GM21619 (cell line): ENCODE data around the gene CFAP45.

Experiments
- ATAC-seq: cut with Tn5 transposase; IDR thresholded peaks from one replicate; pipeline ENCODE4 v1.9.1; 2021; ENCODE audit not compliant: unreplicated experiment

The CFAP45 gene

GRCh38 chr1:159900086-159900680, at the start of gene CFAP45:
CFAP45 (minus strand) TSS chr1:159900165; CDS start chr1:159900098, 67 bp downstream.
- no peak for ATAC-seq

DNA sequence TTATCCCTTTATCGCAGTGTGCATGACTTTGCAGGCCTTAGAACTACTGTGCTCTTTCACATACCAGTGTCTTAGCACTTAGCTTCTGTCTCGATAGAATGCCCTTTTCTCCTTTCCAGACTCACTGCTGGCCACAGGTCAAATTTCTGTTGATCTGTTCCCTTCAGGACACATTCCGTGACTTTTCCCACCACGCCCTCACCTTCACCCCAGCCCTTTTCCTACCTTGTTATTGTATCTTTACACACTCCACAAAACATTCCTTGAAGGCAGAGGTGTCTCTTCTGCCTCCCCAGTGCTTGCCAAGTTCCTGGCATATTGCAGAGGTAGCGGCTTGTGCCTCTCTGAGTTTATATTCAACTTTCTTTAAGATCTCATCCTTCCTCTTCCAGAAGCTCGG, 49.2 kb upstream of the CFAP45 start:
- no peak for ATAC-seq

GRCh38 chr1:159947942-159948341, 48.0 kb upstream of the CFAP45 start:
- ATAC-seq, result no peak

- ATAC-seq, result no peak
Measured at GRCh38 chr1:159946242-159947187, 46.5 kb upstream of the CFAP45 start.

- no peak for ATAC-seq
Measured at GRCh38 chr1:159945483-159946241, 45.7 kb upstream of the CFAP45 start, which contains the start of gene IGSF9. IGSF9 (minus strand) TSS chr1:159945613; CDS start chr1:159943454, 2,159 bp downstream.

DNA sequence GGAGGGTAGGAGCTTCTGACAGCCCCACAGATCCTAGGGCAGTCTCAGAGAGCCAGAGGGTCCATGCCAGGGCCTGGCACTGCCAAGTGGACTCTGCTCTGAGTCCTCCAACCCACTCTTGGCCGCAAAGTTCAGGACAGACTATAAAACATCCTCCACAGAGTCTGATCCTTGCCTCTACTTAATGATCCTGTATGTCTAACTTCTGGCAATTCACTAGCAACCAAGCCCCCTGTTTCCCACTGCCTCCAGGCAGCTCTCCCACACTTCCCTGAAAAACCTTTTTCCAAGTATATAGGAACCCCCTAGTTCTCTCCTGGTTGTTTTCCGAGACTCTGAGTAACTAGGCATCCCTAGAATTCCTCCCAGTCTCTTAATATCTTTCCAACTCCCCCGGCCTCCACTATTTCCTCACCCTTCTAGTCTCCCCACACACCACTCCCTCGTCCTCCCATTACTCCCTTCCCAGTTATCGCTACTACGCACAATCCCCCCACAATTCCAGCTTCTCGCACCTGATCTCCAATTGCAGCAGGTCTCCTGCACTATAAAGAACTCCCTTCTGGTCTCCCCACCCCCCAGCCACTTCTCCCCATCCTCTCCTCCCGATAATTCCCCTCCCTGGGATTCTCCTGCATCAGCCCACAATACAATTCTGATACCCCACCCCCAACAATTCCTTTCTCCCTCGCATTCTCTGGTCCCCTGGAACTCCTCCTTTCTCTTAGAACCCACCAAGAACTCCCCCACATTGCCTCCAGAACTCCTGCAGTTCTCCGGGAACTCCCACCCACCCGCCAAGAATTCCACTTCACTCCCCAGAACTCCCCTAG, 44.9 kb upstream of the CFAP45 start:
- no peak for ATAC-seq

DNA sequence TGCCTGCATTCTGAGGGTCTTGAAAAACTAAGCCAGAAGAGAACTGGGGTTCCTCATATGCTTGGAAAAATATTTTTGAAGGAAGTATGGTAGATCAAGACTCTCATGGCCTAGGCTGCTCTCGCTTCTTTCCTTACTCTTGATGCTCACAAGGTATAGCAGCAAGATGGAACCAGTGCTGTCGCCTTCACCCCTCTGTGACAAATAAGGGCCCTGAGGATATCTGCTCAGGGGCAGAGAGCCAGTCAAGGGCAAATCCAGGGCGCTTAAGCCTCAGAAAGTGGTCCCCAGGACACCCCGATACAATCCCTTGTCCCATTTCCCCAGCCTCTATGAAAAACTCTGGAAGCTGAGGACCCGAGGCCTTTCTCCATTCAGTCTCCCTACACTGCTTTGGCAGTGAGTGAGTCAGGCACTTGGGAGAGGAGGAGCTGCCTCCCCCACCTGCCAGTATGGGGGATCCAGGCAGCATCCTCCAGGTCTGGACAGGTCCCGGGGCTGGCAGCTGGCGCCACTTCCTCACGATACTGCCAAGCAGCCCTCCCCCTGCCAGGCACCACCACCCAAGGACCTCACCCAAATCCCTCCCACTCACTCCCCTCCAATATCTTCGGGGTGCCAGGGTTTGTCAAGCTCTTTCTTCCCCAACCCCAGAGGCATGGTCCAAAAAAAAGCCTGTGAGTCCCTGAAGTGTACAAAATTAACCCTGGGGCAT, 44.1 kb upstream of the CFAP45 start:
- ATAC-seq, result no peak

GRCh38 chr1:159943278-159943640, 43.3 kb upstream of the CFAP45 start:
- ATAC-seq, result no peak

DNA sequence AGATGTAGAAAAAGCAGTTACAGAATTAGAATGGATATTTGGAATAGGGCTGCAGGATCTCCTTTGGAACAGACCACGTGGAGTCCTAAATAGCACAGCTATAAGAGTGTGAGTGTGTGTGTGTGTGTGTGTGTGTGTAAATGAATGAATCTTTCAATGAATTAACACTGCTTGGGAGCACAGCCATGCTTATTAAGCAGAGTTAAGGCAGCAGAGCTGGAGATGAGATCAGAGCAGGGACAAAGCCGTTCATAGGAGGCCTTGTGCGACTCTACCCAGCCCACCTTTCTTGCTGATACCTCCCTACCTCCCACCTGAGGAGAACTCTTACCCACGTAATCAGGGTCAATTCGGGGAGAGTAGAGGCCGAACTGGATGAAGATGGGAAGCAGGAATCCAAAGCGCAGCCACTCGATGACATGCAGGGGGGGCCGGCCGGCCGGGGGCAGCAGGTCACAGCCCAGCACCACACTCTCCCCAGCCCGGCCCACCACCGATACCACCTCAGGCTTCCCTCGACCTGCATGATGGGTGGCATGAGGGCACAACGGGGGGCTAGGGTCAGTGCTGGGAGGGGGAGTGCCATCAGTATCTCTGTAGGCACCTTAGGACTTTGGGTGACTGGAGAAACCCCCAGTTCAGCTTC, 42.8 kb upstream of the CFAP45 start:
- ATAC-seq, result no peak

GRCh38 chr1:159941591-159942560, 41.9 kb upstream of the CFAP45 start:
- ATAC-seq, result no peak

DNA sequence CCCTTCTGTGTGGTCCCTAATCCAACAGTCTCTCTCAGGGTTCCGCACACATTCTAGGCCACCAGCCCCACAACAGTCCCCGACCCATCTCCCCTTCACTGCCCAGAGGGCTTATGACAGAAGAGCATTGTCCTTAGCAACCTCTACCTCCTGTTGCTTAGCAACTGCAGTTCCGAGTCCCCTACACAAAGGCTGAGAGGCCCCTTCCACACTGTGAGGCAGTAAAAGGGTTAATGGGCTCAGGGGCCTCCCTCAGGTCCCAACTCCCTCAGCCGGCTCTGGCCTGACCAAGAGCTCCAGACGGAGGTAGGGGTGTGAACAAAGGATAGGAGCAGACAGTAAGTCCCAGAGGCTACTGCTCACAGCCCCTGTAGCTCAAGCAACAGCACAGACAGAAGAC, 41.2 kb upstream of the CFAP45 start:
- no peak for ATAC-seq

DNA sequence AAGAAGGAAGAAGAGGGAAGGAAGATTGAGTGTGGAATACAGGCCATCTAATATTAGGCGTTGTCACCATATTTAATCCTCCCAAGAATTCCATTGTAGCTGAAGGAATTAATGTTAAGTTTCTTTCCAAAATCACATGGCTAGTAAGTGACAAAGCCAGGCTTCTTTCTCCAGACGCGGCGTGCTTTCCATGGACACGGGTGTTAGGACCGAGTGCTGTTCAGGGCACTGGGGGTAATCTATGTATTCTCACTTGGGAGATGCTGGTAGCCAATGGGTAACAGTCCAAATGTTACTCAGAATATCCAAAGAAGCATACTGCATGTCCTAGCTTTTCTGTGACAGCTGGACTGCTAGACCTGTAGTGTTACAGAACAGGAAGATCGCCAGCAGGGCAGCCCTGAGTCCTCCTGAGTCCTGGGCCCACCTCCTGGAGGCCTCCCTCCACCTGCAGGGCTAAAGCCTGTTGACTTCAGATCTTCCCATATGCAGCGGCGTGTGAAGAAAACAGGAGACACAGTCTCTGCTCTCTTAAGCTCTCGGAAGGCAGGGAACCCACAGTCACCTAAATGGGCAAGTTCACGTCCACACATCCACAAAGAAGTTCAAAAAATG, 40.1 kb upstream of the CFAP45 start:
- no peak for ATAC-seq

- ATAC-seq, result no peak
Measured at GRCh38 chr1:159939678-159940002, 39.7 kb upstream of the CFAP45 start.

- ATAC-seq, result no peak
Measured at GRCh38 chr1:159938905-159939677, 39.1 kb upstream of the CFAP45 start.

- no peak for ATAC-seq
Measured at GRCh38 chr1:159938211-159938852, 38.4 kb upstream of the CFAP45 start.

- no peak for ATAC-seq
Measured at GRCh38 chr1:159937054-159937750, 37.2 kb upstream of the CFAP45 start.
